GM19467 (cell line): ENCODE results near the gene ITPR1.
"Not testable (repeated sequence)": the region's sequence is repeated elsewhere in the genome, so short reads cannot be mapped to it uniquely, and the experiment has no call there.

ENCODE experiments used
- ATAC-seq: cut with Tn5 transposase; IDR thresholded peaks from one replicate; pipeline ENCODE4 v1.9.1; 2021; ENCODE audit warnings: mild to moderate bottlenecking, moderate library complexity; ENCODE audit not compliant: unreplicated experiment

The ITPR1 gene

GRCh38 chr3:4752201-4753072 lies 259.3 kb downstream of the ITPR1 start:
- peak; percentile 28 for ATAC-seq

- no peak for ATAC-seq
Measured at GRCh38 chr3:4753073-4753691, 260.0 kb downstream of the ITPR1 start.

- ATAC-seq = peak; percentile 59
Measured at GRCh38 chr3:4754180-4755086, 261.3 kb downstream of the ITPR1 start.

- ATAC-seq = no peak
Measured at GRCh38 chr3:4755566-4755965, 262.4 kb downstream of the ITPR1 start.

GRCh38 chr3:4756057-4756775 lies 263.1 kb downstream of the ITPR1 start:
- ATAC-seq = no peak

- ATAC-seq = peak; percentile 25
Measured at GRCh38 chr3:4756855-4757574, 263.9 kb downstream of the ITPR1 start.

GRCh38 chr3:4757575-4758248 lies 264.6 kb downstream of the ITPR1 start:
- ATAC-seq = no peak

- no peak for ATAC-seq
Measured at GRCh38 chr3:4758249-4758860, 265.2 kb downstream of the ITPR1 start.

- ATAC-seq = no peak
Measured at GRCh38 chr3:4758957-4759656, 266.0 kb downstream of the ITPR1 start.

GRCh38 chr3:4759689-4760312 lies 266.7 kb downstream of the ITPR1 start:
- no peak for ATAC-seq

- ATAC-seq = no peak
Measured at GRCh38 chr3:4761759-4762158, 268.6 kb downstream of the ITPR1 start.

GRCh38 chr3:4762481-4763230 lies 269.5 kb downstream of the ITPR1 start:
- not testable (repeated sequence) for ATAC-seq

- ATAC-seq = no peak
Measured at GRCh38 chr3:4763604-4764247, 270.6 kb downstream of the ITPR1 start.

GRCh38 chr3:4765212-4765611 lies 272.1 kb downstream of the ITPR1 start:
- ATAC-seq = no peak

- no peak for ATAC-seq
Measured at GRCh38 chr3:4766263-4766662, 273.1 kb downstream of the ITPR1 start.

GRCh38 chr3:4766716-4767499 lies 273.8 kb downstream of the ITPR1 start:
- no peak for ATAC-seq
